Measurements from ENCODE around the gene FAM184B. TPM values are rescaled to one million over a fixed set of nuclear protein-coding genes. Genes with fewer than 3 reads are reported as not detected.

Gene FAM184B
- total RNA-seq, 1 experiment from 2014 or later, result 0.07 TPM

DNA sequence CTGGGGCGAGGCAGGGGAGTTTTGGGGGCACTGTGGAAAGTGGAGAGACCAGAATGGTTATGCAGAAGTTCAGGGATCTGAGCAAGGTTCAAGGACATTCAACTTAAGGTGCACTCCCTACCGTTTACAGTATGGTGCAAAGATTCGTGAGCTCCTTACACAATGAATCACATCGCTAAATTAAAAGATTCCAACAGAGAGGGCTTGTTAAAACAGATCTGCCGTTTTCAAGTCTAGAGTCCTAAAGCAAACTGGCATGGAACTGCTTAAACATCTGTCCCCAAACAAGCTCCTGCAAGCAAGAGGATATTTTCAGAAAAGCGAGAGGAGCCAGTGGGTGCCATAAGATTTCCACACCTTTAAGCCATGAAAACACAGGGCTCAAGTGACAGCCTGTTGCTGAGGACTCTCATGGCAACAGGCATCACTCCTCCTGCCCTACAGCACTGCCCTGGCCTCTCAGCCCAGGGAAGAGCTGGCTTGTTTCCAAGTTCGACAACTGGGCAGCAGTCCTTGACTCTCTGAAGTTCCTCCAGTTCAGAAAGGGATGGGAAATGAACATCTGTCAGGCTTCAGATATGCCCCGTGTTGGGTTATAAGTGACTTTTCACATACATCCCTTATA lies 10.0 kb downstream of the FAM184B start:
- no peak overlapping the region for H3K4me3 ChIP-seq (replicated peaks in 1 of 2; ENCODE audit: low read depth in 1 of 2, low read length in 2 of 2)
- ChIA-PET POLR2A (no interaction called here), RAD21 (ENCODE audit: low non-redundant PET in 1 of 2, low total read pairs in 2 of 2, uncharacterized antibody in 2 of 2, unreplicated experiment in 2 of 2) (no interaction called here), CTCF (no interaction called here)
- no peaks in the 10 kb centered on the region for H3K27me3 ChIP-seq (ENCODE audit: insufficient read depth, low read length)
- H3K36me3 ChIP-seq (ENCODE audit: control insufficient read depth in 1 of 2, insufficient read depth in 2 of 2, low read length in 2 of 2), result no peaks in the 10 kb centered on the region
- H4K20me1 ChIP-seq (ENCODE audit: insufficient read depth), result no peaks in the 10 kb centered on the region
- no TSS peak for BruUV-seq (replicated peaks)
- H3K79me2 ChIP-seq (ENCODE audit: insufficient read depth, low read length), result no peaks in the 10 kb centered on the region
- no peaks in the 10 kb centered on the region for H3K4me1 ChIP-seq (ENCODE audit: control insufficient read depth in 1 of 2, insufficient read depth in 2 of 2, low read length in 2 of 2)
- no peak overlapping the region for H3K4me2 ChIP-seq (ENCODE audit: low read length)
- DNase-seq (ENCODE audit: low read depth, low spot score) (no peak), ATAC-seq (no peak)
- H2AFZ ChIP-seq (ENCODE audit: low read depth, low read length, poor library complexity, severe bottlenecking), result no peak overlapping the region
- no peaks in the 10 kb centered on the region for H3K9me3 ChIP-seq (ENCODE audit: control insufficient read depth in 1 of 2, insufficient read depth in 1 of 2, low read depth in 1 of 2, low read length in 2 of 2)
- no peak overlapping the region for H3K9ac ChIP-seq (ENCODE audit: low read length)
- no peak for TF ChIP-seq RAD21 (IDR thresholded peaks at IDR 0.05; ENCODE audit: low read depth)
- TF ChIP-seq, protein P1, sequence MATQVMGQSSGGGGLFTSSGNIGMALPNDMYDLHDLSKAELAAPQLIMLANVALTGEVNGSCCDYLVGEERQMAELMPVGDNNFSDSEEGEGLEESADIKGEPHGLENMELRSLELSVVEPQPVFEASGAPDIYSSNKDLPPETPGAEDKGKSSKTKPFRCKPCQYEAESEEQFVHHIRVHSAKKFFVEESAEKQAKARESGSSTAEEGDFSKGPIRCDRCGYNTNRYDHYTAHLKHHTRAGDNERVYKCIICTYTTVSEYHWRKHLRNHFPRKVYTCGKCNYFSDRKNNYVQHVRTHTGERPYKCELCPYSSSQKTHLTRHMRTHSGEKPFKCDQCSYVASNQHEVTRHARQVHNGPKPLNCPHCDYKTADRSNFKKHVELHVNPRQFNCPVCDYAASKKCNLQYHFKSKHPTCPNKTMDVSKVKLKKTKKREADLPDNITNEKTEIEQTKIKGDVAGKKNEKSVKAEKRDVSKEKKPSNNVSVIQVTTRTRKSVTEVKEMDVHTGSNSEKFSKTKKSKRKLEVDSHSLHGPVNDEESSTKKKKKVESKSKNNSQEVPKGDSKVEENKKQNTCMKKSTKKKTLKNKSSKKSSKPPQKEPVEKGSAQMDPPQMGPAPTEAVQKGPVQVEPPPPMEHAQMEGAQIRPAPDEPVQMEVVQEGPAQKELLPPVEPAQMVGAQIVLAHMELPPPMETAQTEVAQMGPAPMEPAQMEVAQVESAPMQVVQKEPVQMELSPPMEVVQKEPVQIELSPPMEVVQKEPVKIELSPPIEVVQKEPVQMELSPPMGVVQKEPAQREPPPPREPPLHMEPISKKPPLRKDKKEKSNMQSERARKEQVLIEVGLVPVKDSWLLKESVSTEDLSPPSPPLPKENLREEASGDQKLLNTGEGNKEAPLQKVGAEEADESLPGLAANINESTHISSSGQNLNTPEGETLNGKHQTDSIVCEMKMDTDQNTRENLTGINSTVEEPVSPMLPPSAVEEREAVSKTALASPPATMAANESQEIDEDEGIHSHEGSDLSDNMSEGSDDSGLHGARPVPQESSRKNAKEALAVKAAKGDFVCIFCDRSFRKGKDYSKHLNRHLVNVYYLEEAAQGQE (IDR thresholded peaks at IDR 0.05; ENCODE audit: low read depth), result no peak
- no peak for TF ChIP-seq ZFX (IDR thresholded peaks at IDR 0.05)
- TF ChIP-seq POLR2A (IDR thresholded peaks at IDR 0.05; ENCODE audit: borderline replicate concordance, extremely low read depth, insufficient read depth, insufficient read length), result no peak
- TF ChIP-seq EGR1 (IDR thresholded peaks at IDR 0.05; ENCODE audit: low read depth), result no peak
- TF ChIP-seq ZNF274 (IDR thresholded peaks at IDR 0.05; ENCODE audit: low read depth, low read length), result no peak
- no peak for TF ChIP-seq EZH2 (IDR thresholded peaks at IDR 0.05)
- no peak for TF ChIP-seq ELF1 (IDR thresholded peaks at IDR 0.05; ENCODE audit: borderline replicate concordance, low read depth)
- no peak for TF ChIP-seq SIN3A (IDR thresholded peaks at IDR 0.05; ENCODE audit: low read depth)
- TF ChIP-seq JUND (IDR thresholded peaks at IDR 0.05), result no peak
- TF ChIP-seq YY1 (IDR thresholded peaks at IDR 0.05; ENCODE audit: extremely low read depth, insufficient replicate concordance, low read depth, low read length), result no peak
- intact Hi-C loops (cut with micrococcal nuclease), result no loop called here
- H3K27ac ChIP-seq (ENCODE audit: low read depth, low read length), result no peak overlapping the region
- no peaks in the 10 kb centered on the region for H3K9me2 ChIP-seq (ENCODE audit: insufficient read depth)

All from HCT116 (cell line).